IPS-15b (cell line): ENCODE data around the gene DAD1.
"Not testable (repeated sequence)": the region's sequence is repeated elsewhere in the genome, so short reads cannot be mapped to it uniquely, and the experiment has no call there.

ENCODE experiments used
- H3K27me3 ChIP-seq: one replicate; pipeline ENCODE4 v1.6.1; 2013; ENCODE audit warnings: low read length; ENCODE audit not compliant: control insufficient read depth, insufficient read depth
- H3K36me3 ChIP-seq: one replicate; pipeline ENCODE4 v1.6.1; 2013; ENCODE audit warnings: low read length; ENCODE audit not compliant: control insufficient read depth, insufficient read depth
- H3K4me1 ChIP-seq: one replicate; pipeline ENCODE4 v1.6.1; 2013; ENCODE audit warnings: mild to moderate bottlenecking, low read length; ENCODE audit not compliant: control insufficient read depth, insufficient read depth
- H3K4me3 ChIP-seq: one replicate; pipeline ENCODE4 v1.5.1; 2013; ENCODE audit warnings: low read depth, low read length
- H3K9ac ChIP-seq: one replicate; pipeline ENCODE4 v1.6.1; 2013; ENCODE audit warnings: low read depth, mild to moderate bottlenecking, low read length
- H3K9me3 ChIP-seq: one replicate; pipeline ENCODE4 v1.6.1; 2013; ENCODE audit warnings: mild to moderate bottlenecking, low read length; ENCODE audit not compliant: control insufficient read depth, insufficient read depth

DAD1 gene

GRCh38 chr14:22580625-22581024 is 8.4 kb downstream of the DAD1 start:
- Histone ChIP-seq H3K9ac (no peak overlapping the region), H3K4me1 (no peaks in the 10 kb centered on the region), H3K27me3 (no peaks in the 10 kb centered on the region), H3K36me3 (no peaks in the 10 kb centered on the region), H3K4me3 (no peak overlapping the region), H3K9me3 (no peaks in the 10 kb centered on the region)

GRCh38 chr14:22579881-22580280 is 9.1 kb downstream of the DAD1 start:
- no peaks in the 10 kb centered on the region for H3K9me3 ChIP-seq
- no peaks in the 10 kb centered on the region for H3K27me3 ChIP-seq
- no peak overlapping the region for H3K4me3 ChIP-seq
- no peaks in the 10 kb centered on the region for H3K4me1 ChIP-seq
- no peak overlapping the region for H3K9ac ChIP-seq
- H3K36me3 ChIP-seq: peaks cover under 1% of the 10 kb centered on the region

GRCh38 chr14:22579236-22579635 is 9.8 kb downstream of the DAD1 start:
- Histone ChIP-seq H3K9ac (no peak overlapping the region), H3K36me3 (peaks cover 3% of the 10 kb centered on the region), H3K4me3 (no peak overlapping the region), H3K9me3 (no peaks in the 10 kb centered on the region), H3K27me3 (no peaks in the 10 kb centered on the region), H3K4me1 (no peaks in the 10 kb centered on the region)

- no peak overlapping the region for H3K9ac ChIP-seq
- H3K9me3 ChIP-seq: no peaks in the 10 kb centered on the region
- H3K4me3 ChIP-seq: no peak overlapping the region
- no peaks in the 10 kb centered on the region for H3K4me1 ChIP-seq
- H3K36me3 ChIP-seq: peaks cover 5% of the 10 kb centered on the region
- H3K27me3 ChIP-seq: no peaks in the 10 kb centered on the region
Measured at GRCh38 chr14:22577334-22577908, 11.6 kb downstream of the DAD1 start.

GRCh38 chr14:22573804-22574203 is 15.2 kb downstream of the DAD1 start:
- H3K36me3 ChIP-seq: peaks cover 5% of the 10 kb centered on the region
- no peaks in the 10 kb centered on the region for H3K27me3 ChIP-seq
- H3K4me1 ChIP-seq: peaks cover 3% of the 10 kb centered on the region
- no peak overlapping the region for H3K9ac ChIP-seq
- no peak overlapping the region for H3K4me3 ChIP-seq
- H3K9me3 ChIP-seq: no peaks in the 10 kb centered on the region

- peaks cover 3% of the 10 kb centered on the region for H3K4me1 ChIP-seq
- H3K9ac ChIP-seq: no peak overlapping the region
- H3K4me3 ChIP-seq: no peak overlapping the region
- H3K36me3 ChIP-seq: peaks cover 5% of the 10 kb centered on the region
- no peaks in the 10 kb centered on the region for H3K27me3 ChIP-seq
- no peaks in the 10 kb centered on the region for H3K9me3 ChIP-seq
Measured at GRCh38 chr14:22572562-22573058, 16.4 kb downstream of the DAD1 start.

- H3K36me3 ChIP-seq: peaks cover 5% of the 10 kb centered on the region
- peaks cover 3% of the 10 kb centered on the region for H3K4me1 ChIP-seq
- H3K27me3 ChIP-seq: no peaks in the 10 kb centered on the region
- no peaks in the 10 kb centered on the region for H3K9me3 ChIP-seq
- H3K9ac ChIP-seq: no peak overlapping the region
- H3K4me3 ChIP-seq: no peak overlapping the region
Measured at GRCh38 chr14:22570132-22570949, 18.7 kb downstream of the DAD1 start.

- H3K9me3 ChIP-seq: no peaks in the 10 kb centered on the region
- no peaks in the 10 kb centered on the region for H3K27me3 ChIP-seq
- no peak overlapping the region for H3K4me3 ChIP-seq
- H3K4me1 ChIP-seq: peaks cover 3% of the 10 kb centered on the region
- peaks cover 3% of the 10 kb centered on the region for H3K36me3 ChIP-seq
- H3K9ac ChIP-seq: no peak overlapping the region
Measured at GRCh38 chr14:22569737-22570131, 19.3 kb downstream of the DAD1 start.

- peaks cover 3% of the 10 kb centered on the region for H3K36me3 ChIP-seq
- H3K4me1 ChIP-seq: peaks cover 3% of the 10 kb centered on the region
- H3K27me3 ChIP-seq: no peaks in the 10 kb centered on the region
- no peak overlapping the region for H3K9ac ChIP-seq
- H3K9me3 ChIP-seq: no peaks in the 10 kb centered on the region
- no peak overlapping the region for H3K4me3 ChIP-seq
Measured at GRCh38 chr14:22569106-22569736, 19.8 kb downstream of the DAD1 start.

- Histone ChIP-seq H3K27me3 (no peaks in the 10 kb centered on the region), H3K4me1 (peaks cover 3% of the 10 kb centered on the region), H3K9me3 (no peaks in the 10 kb centered on the region), H3K36me3 (no peaks in the 10 kb centered on the region), H3K9ac (no peak overlapping the region), H3K4me3 (no peak overlapping the region)
Measured at GRCh38 chr14:22567437-22567836, 21.6 kb downstream of the DAD1 start.

- no peaks in the 10 kb centered on the region for H3K27me3 ChIP-seq
- no peaks in the 10 kb centered on the region for H3K9me3 ChIP-seq
- H3K4me3 ChIP-seq: no peak overlapping the region
- peaks cover 3% of the 10 kb centered on the region for H3K4me1 ChIP-seq
- no peaks in the 10 kb centered on the region for H3K36me3 ChIP-seq
- H3K9ac ChIP-seq: no peak overlapping the region
Measured at GRCh38 chr14:22566845-22567244, 22.2 kb downstream of the DAD1 start.

- H3K36me3 ChIP-seq, H3K4me1 ChIP-seq, H3K9me3 ChIP-seq, H3K9ac ChIP-seq, H3K4me3 ChIP-seq, H3K27me3 ChIP-seq: not testable (repeated sequence)
Measured at GRCh38 chr14:22566266-22566665, 22.8 kb downstream of the DAD1 start.
